Left lung (tissue), 10 donors: ENCODE results near the gene ZNF740. TPM values are rescaled to one million over a fixed set of nuclear protein-coding genes. Genes with fewer than 3 reads are reported as not detected.
A peak's percentile ranks its signal among the peaks of the same experiment; 100 is the strongest.

ENCODE experiments used
- ATAC-seq: fragments of 200-7000 bp; cut with Tn5 transposase; one replicate; pipeline ENCODE4 v1.9.1; 2020; ENCODE audit warnings: moderate library complexity
- DNase-seq, 4 donors: peaks; one replicate each; pipeline ENCODE4 v3.0.0-alpha.2; 2013 to 2020
- H3K27ac ChIP-seq, 2 donors: fragments of 200-600 bp; sonication (generic) in 1 of 2; one replicate each; pipeline versions ENCODE4 v1.5.0 to v1.8.0; 2020 to 2021
- H3K27me3 ChIP-seq, 2 donors: fragments of 200-600 bp; sonication (generic) in 1 of 2; one replicate each; pipeline versions ENCODE4 v1.5.0 to v1.8.0; 2020 to 2021
- H3K36me3 ChIP-seq, 2 donors: fragments of 200-600 bp; sonication (generic) in 1 of 2; one replicate each; pipeline versions ENCODE4 v1.5.0 to v1.8.0; 2020 to 2021
- H3K4me1 ChIP-seq, 2 donors: fragments of 200-600 bp; one replicate each; pipeline ENCODE4 v1.8.0; 2021
- H3K4me3 ChIP-seq, 2 donors: fragments of 200-600 bp; sonication (generic) in 1 of 2; one replicate each; pipeline versions ENCODE4 v1.5.0 to v1.8.0; 2020 to 2021; ENCODE audit warnings: mild to moderate bottlenecking in 1 of 2
- H3K9me3 ChIP-seq, 2 donors: fragments of 200-600 bp; sonication (generic) in 1 of 2; one replicate each; pipeline versions ENCODE4 v1.5.0 to v1.8.0; 2020 to 2021
- intact Hi-C, 2 donors: fragments of 100-400 bp; cut with DNase I; formaldehyde crosslinking; loops; one replicate each; pipeline versions ENCODE4 v1.11.2 to v1.14.2; 2022
- polyA plus RNA-seq, 6 donors: library from polyadenylated mRNA; unstranded; fragments of 120-200 nt; gene quantifications; one replicate each; pipeline ENCODE4 v1.2.1, GENCODE V29; 2013; ENCODE audit not compliant: insufficient read length in 6 of 6
- total RNA-seq, 2 donors: library from RNA; stranded (reverse); fragmentation: NEBNext Ultra II Directional; extraction: Animal tissue kit (Norgen Biotek cat#: 25700); gene quantifications; one replicate each; pipeline ENCODE4 v1.2.1, GENCODE V29; 2021
- TF ChIP-seq, protein P1 (sequence below), 2 donors: fragments of 200-600 bp; sonication (generic) in 1 of 2; IDR thresholded peaks; one replicate each; pipeline versions ENCODE4 v1.5.0 to v1.8.0; 2021; ENCODE audit warnings: antibody characterized with exemption in 2 of 2
- donor health status: DM: no; HTN: yes; CAD: no.
- donor health status: DM: no; HTN: no; CAD: no.

Gene ZNF740
- total and polyA plus RNA-seq, 8 donors, result 34.6 to 67.4 (median 62.0) TPM

- Histone ChIP-seq H3K27ac (no peak overlapping the region), H3K9me3 (no peaks in the 10 kb centered on the region), H3K4me1 (peaks cover 7 to 31% of the 10 kb centered on the region in 2 donors), H3K36me3 (no peaks in the 10 kb centered on the region), H3K27me3 (peaks cover 0 to 42% of the 10 kb centered on the region in 2 donors), H3K4me3 (no peak overlapping the region)
- intact Hi-C loops, result no loop called here
- TF ChIP-seq, protein P1, sequence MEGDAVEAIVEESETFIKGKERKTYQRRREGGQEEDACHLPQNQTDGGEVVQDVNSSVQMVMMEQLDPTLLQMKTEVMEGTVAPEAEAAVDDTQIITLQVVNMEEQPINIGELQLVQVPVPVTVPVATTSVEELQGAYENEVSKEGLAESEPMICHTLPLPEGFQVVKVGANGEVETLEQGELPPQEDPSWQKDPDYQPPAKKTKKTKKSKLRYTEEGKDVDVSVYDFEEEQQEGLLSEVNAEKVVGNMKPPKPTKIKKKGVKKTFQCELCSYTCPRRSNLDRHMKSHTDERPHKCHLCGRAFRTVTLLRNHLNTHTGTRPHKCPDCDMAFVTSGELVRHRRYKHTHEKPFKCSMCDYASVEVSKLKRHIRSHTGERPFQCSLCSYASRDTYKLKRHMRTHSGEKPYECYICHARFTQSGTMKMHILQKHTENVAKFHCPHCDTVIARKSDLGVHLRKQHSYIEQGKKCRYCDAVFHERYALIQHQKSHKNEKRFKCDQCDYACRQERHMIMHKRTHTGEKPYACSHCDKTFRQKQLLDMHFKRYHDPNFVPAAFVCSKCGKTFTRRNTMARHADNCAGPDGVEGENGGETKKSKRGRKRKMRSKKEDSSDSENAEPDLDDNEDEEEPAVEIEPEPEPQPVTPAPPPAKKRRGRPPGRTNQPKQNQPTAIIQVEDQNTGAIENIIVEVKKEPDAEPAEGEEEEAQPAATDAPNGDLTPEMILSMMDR (IDR thresholded peaks at IDR 0.05), result no peak
- DNase-seq (peak in 1 of 4 donors; percentile 55), ATAC-seq (no peak)
Observed at GRCh38 chr12:53233671-53234121, 53.2 kb downstream of the ZNF740 start.

DNA sequence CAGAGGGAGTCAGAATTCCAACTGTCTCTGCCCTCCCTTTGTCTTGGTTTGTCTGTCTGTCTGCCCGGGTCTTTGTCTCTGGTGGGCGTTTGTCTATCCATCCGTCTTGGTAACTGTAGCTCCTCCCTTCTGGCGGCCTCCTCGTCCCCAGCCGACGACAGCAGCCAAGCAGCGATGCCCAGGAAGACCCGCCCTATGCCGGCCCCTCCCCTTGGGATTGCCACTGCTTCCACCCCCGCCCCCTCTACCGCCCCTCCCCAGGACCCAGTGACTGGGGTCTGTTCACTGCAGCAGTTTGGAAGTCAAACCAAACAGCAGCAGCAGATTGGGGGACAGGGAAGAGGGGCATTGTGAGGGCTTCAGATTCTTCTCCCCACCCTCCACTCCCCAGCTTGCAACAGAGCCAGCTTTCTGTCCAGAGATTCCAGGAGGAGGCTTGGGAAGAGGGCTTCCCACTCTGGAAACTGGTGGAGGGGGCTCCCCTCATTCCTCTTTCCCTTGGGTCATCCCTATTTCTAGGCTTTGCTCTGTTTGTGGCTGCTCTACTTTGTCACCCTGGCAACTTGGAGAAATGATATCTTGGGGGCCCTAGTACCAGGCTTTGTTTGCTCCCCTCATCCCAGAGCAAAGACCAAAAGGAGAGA is 53.9 kb downstream of the ZNF740 start:
- peak in 2 of 4 donors; percentile 59 to 73 for DNase-seq
- H3K36me3 ChIP-seq, result no peaks in the 10 kb centered on the region
- TF ChIP-seq, protein P1 (IDR thresholded peaks at IDR 0.05), result no peak
- H3K27ac ChIP-seq, result no peak overlapping the region
- H3K4me3 ChIP-seq, result no peak overlapping the region
- ATAC-seq, result no peak
- H3K27me3 ChIP-seq, result peaks cover 0 to 42% of the 10 kb centered on the region in 2 donors
- peaks cover 7 to 31% of the 10 kb centered on the region in 2 donors for H3K4me1 ChIP-seq
- no peaks in the 10 kb centered on the region for H3K9me3 ChIP-seq
- intact Hi-C loops, result no loop called here

GRCh38 chr12:53235164-53235563 is 54.6 kb downstream of the ZNF740 start:
- intact Hi-C loops, result no loop called here
- peaks cover 7 to 31% of the 10 kb centered on the region in 2 donors for H3K4me1 ChIP-seq
- H3K4me3 ChIP-seq, result no peak overlapping the region
- no peaks in the 10 kb centered on the region for H3K36me3 ChIP-seq
- TF ChIP-seq, protein P1 (IDR thresholded peaks at IDR 0.05), result no peak
- H3K9me3 ChIP-seq, result no peaks in the 10 kb centered on the region
- peaks cover 0 to 42% of the 10 kb centered on the region in 2 donors for H3K27me3 ChIP-seq
- ATAC-seq (no peak), DNase-seq (peak in 1 of 4 donors; percentile 4)
- no peak overlapping the region for H3K27ac ChIP-seq

- Histone ChIP-seq H3K4me3 (no peak overlapping the region), H3K9me3 (no peaks in the 10 kb centered on the region), H3K27me3 (peaks cover 0 to 42% of the 10 kb centered on the region in 2 donors), H3K4me1 (peaks cover 7 to 30% of the 10 kb centered on the region in 2 donors), H3K36me3 (no peaks in the 10 kb centered on the region), H3K27ac (no peak overlapping the region)
- no peak for ATAC-seq
- DNase-seq, result peak in 1 of 4 donors; percentile 34
- TF ChIP-seq, protein P1 (IDR thresholded peaks at IDR 0.05), result no peak
- intact Hi-C loops, result no loop called here
Observed at GRCh38 chr12:53235742-53236442, 55.4 kb downstream of the ZNF740 start.

GRCh38 chr12:53236443-53237111 is 56.1 kb downstream of the ZNF740 start:
- DNase-seq (peak in 1 of 4 donors; percentile 41), ATAC-seq (no peak)
- Histone ChIP-seq H3K4me1 (peaks cover 7 to 23% of the 10 kb centered on the region in 2 donors), H3K4me3 (no peak overlapping the region), H3K9me3 (no peaks in the 10 kb centered on the region), H3K27me3 (peaks cover 0 to 36% of the 10 kb centered on the region in 2 donors), H3K36me3 (no peaks in the 10 kb centered on the region), H3K27ac (no peak overlapping the region)
- intact Hi-C loops, result no loop called here
- TF ChIP-seq, protein P1 (IDR thresholded peaks at IDR 0.05), result no peak
